GM18499 (cell line): ENCODE measurements around the gene RAB17.
"Not testable (repeated sequence)": the region's sequence is repeated elsewhere in the genome, so short reads cannot be mapped to it uniquely, and the experiment has no call there.

Experiments
- ATAC-seq: cut with Tn5 transposase; IDR thresholded peaks from one replicate; pipeline ENCODE4 v1.9.1; 2021; ENCODE audit warnings: moderate number of reproducible peaks; ENCODE audit not compliant: insufficient read depth, unreplicated experiment

The RAB17 gene

GRCh38 chr2:237625216-237625705 lies 34.7 kb upstream of the RAB17 start:
- ATAC-seq = no peak

GRCh38 chr2:237624565-237624964 lies 34.0 kb upstream of the RAB17 start:
- ATAC-seq = no peak

GRCh38 chr2:237623428-237624403 lies 33.2 kb upstream of the RAB17 start:
- no peak for ATAC-seq

GRCh38 chr2:237618449-237618848 lies 27.9 kb upstream of the RAB17 start:
- no peak for ATAC-seq

DNA sequence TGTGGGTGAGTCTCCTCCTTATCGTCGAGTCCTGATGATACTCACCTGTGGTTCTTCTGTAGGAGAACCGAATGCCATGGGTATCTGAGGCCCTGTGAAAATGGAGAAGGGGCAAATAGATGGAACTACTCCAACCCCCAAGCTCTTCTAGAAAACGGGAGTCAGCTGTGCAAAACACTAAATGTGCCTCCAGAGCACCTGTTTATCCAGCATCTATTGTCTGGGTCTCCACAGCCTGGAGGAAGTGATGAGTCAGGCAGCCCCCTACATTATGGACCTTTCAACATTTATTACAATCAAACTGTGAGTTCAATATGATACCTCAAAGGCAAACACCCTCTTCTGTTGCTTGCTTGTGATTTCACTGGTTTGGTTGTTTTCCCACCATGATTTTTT lies 27.1 kb upstream of the RAB17 start:
- no peak for ATAC-seq

- no peak for ATAC-seq
Observed at GRCh38 chr2:237616734-237617586, 26.4 kb upstream of the RAB17 start.

- no peak for ATAC-seq
Observed at GRCh38 chr2:237616373-237616733, 25.8 kb upstream of the RAB17 start.

GRCh38 chr2:237615631-237616249 lies 25.2 kb upstream of the RAB17 start:
- no peak for ATAC-seq

- ATAC-seq = no peak
Observed at GRCh38 chr2:237614151-237614720, 23.7 kb upstream of the RAB17 start.

GRCh38 chr2:237613679-237614078 lies 23.1 kb upstream of the RAB17 start:
- ATAC-seq = no peak

DNA sequence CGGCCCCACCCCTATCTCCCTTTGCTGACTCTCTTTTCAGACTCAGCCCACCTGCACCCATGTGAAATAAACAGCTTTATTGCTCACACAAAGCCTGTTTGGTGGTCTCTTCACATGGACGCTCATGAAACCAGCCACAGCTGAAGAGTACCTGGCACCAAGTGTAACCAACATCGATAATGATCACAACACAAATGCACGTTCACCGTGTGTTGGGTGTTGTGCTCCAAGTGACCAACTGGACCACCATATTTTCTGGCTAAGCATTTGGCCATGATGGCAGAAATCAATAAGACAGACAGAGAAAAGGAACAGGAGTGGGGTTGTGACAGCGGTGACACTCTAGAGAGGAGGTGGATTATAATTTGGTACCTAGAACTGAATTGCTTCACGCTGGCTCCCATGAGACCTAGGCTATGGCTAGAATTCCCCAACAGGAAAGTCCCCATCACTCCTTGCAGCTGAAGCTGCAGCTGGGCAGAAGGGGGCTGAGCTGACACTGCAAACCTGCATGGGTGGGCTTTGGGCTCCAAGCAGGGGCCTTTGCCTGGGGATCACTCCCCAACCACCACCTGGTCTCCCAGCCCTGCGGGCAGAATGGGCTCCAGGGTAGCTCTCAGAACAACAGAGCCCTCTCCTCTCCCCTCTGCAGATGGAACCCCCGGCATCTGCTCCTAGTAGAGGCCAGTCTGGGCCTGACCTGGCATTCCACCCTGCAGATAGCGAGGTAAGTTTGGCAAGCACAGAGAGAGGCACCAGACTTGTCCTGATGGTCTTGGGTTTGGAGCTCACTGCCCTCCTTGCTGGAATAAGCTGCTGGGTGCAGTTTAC lies 22.2 kb upstream of the RAB17 start:
- ATAC-seq = no peak

- not testable (repeated sequence) for ATAC-seq
Observed at GRCh38 chr2:237606522-237606921, 16.0 kb upstream of the RAB17 start.

- ATAC-seq = no peak
Observed at GRCh38 chr2:237604960-237605359, 14.4 kb upstream of the RAB17 start.

- ATAC-seq = no peak
Observed at GRCh38 chr2:237604391-237604790, 13.9 kb upstream of the RAB17 start.

- no peak for ATAC-seq
Observed at GRCh38 chr2:237603718-237604362, 13.3 kb upstream of the RAB17 start.

DNA sequence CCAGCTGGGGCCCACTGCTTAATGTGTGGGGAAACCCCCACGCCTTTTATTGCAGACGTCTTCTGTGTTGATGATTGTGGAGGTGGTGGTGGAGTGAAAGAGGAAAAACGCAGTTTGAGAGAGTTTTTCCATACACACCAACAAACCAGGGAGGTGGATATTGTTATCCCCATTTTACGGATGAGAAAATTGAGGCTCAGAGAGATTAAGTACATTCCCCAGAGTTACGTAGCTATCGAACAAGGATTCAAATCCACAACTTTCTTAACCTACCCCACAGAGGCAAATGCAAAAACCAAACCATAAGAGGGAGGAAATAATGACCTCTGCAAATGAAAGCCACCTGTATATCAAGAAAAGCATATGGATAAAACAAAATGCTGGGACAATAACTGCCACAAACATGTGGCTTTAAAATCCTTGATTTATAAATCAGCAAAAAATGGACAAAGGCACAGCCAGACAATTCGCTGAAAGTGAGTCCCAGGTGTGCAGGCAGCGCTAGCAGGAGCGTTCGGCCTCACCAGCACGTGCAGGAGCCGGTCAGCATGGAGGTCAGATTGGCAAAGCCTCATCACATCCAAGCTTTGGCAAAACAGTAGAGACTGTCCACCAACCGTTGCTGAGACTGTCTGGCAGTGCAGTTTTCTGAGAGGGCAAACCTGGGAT lies 12.6 kb upstream of the RAB17 start:
- no peak for ATAC-seq

DNA sequence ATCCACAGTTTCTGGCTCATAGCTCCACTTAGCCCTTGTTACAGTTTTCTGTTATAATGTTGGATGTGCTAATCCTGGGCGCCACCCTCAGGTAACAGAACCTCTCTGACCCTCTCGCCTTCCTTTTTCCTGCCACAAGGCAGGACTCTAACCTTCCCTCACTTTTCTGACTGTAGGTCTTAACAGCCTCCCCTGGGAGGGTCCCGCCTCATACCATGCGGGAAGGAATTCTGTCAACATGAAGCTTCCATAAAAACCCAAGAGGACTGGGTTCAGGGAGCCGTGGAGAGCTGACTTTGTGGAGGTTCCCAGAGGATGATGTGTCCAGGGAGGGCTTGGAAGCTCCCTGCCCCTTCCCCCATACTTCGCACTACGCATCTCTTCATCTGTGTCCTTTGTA lies 11.9 kb upstream of the RAB17 start:
- ATAC-seq = no peak

- no peak for ATAC-seq
Observed at GRCh38 chr2:237601453-237602116, 11.1 kb upstream of the RAB17 start.
